Heart left ventricle (tissue), 16 donors: Measurements from ENCODE around the gene WLS. TPM values are rescaled to one million over a fixed set of nuclear protein-coding genes. Genes with fewer than 3 reads are reported as not detected.

Experiments used
- ATAC-seq, 4 donors: fragments of 200-7000 bp; cut with Tn5 transposase; one replicate each; pipeline ENCODE4 v1.9.1; 2020 to 2022; ENCODE audit warnings: moderate library complexity in 4 of 4, mild to moderate bottlenecking in 3 of 4, moderate number of reproducible peaks in 1 of 4
- DNase-seq, 5 donors: peaks; one replicate each; pipeline ENCODE4 v3.0.0-alpha.2; 2020
- H3K27ac ChIP-seq, 12 donors: fragments of 200-600 bp; sonication (generic) in 4 of 12; one replicate each; pipeline versions ENCODE4 v1.5.0 to v1.8.0; 2016 to 2022; ENCODE audit warnings: mild to moderate bottlenecking in 2 of 12
- H3K27me3 ChIP-seq, 9 donors: fragments of 200-600 bp; sonication (generic) in 2 of 9; one replicate each; pipeline versions ENCODE4 v1.5.1 to v1.8.0; 2016 to 2022; ENCODE audit warnings: mild to moderate bottlenecking in 3 of 9
- H3K36me3 ChIP-seq, 9 donors: fragments of 200-600 bp; sonication (generic) in 2 of 9; one replicate each; pipeline versions ENCODE4 v1.5.0 to v1.8.0; 2018 to 2022; ENCODE audit warnings: mild to moderate bottlenecking in 2 of 9
- H3K4me1 ChIP-seq, 12 donors: fragments of 200-600 bp; sonication (generic) in 4 of 12; one replicate each; pipeline versions ENCODE4 v1.5.0 to v1.8.0; 2016 to 2022; ENCODE audit warnings: mild to moderate bottlenecking in 3 of 12
- H3K4me3 ChIP-seq, 12 donors: fragments of 200-600 bp; sonication (generic) in 4 of 12; one replicate each; pipeline versions ENCODE4 v1.5.0 to v1.8.0; 2017 to 2022; ENCODE audit warnings: mild to moderate bottlenecking in 9 of 12, moderate library complexity in 4 of 12
- H3K9me3 ChIP-seq, 12 donors: fragments of 200-600 bp; sonication (generic) in 4 of 12; one replicate each; pipeline versions ENCODE4 v1.5.0 to v1.8.0; 2016 to 2022; ENCODE audit warnings: mild to moderate bottlenecking in 1 of 12
- CTCF ChIP-seq, 12 donors: fragments of 200-600 bp; sonication (generic) in 4 of 12; IDR thresholded peaks; one replicate each; pipeline versions ENCODE4 v1.5.0 to v1.8.0; 2018 to 2022; ENCODE audit warnings: antibody characterized with exemption in 12 of 12, mild to moderate bottlenecking in 5 of 12
- POLR2A ChIP-seq, 2 donors: fragments of 450-650 bp; IDR thresholded peaks; one replicate each; pipeline ENCODE4 v1.6.1; 2017; ENCODE audit warnings: antibody characterized with exemption in 2 of 2, mild to moderate bottlenecking in 2 of 2, moderate library complexity in 2 of 2
- WGBS, 4 donors: extraction: QIAGEN DNeasy Blood & Tissue Kit in 2 of 4; methylation state at CpG; one replicate each; pipeline versions ENCODE4 v1.1.5 to v1.1.7; 2013 to 2018; 5-methylcytosine and 5-hydroxymethylcytosine counted together
- intact Hi-C, 10 donors: fragments of 100-400 bp; cut with DNase I; formaldehyde crosslinking; loops; one replicate each; pipeline versions ENCODE4 v1.11.1 to v1.14.2; 2022
- polyA plus RNA-seq, 2 donors: library from polyadenylated mRNA; stranded (reverse); fragments of 200-250 nt; gene quantifications; one replicate each; pipeline ENCODE4 v1.2.3, GENCODE V29; 2013
- total RNA-seq, 9 donors: library from RNA; depleted of rRNA in 2 of 9; stranded (reverse); fragments of >200 nt in 2 of 9; fragmentation: NEBNext Ultra II Directional in 3 of 9; extraction: Animal tissue kit (Norgen Biotek cat#: 25700) in 3 of 9; gene quantifications; one replicate each; pipeline versions ENCODE4 v1.1.0 to v1.2.4, GENCODE V29; 2016 to 2023
- donor health status: ischemic (EF 13 %, LVEDD 7.1; RV severe dilation, severe dysfunction).
- donor health status: healthy with polysubstance abuse.
- donor health status: DM: no; HTN: yes; CAD: no.
- donor health status: DM: no; HTN: no; CAD: no.
- donor health status: ischemic (EF 25% LVEDD 6.9; RV normal size, moderate dysfunction).
- donor health status: ischemic (EF 25% LVEDD 5.7; RV mildly dilated, moderate dysfunction).
- donor health status: healthy.
- donor health status: DM: yes; HTN: yes; CAD: no.
- donor health status: ischemic (EF 35%, LVEDD 5.7; RV mildly dilated, moderate dysfunction).
- donor health status: nonischemic (EF 11% LVEDD 7.7; RV severe dilation, severe dysfunction).
- donor health status: DM: yes; HTN: yes; CAD: no.
- donor health status: PGD.
- donor health status: ischemic (EF 29% LVEDD 5.4; RV normal size, mild dysfunction).
- donor health status: nonischemic (EF 23%, LVEDD 6.1; RV moderate dilation, normal function).

Gene WLS
- total and polyA plus RNA-seq, 11 donors: 36.5 to 115 (median 101) TPM

DNA sequence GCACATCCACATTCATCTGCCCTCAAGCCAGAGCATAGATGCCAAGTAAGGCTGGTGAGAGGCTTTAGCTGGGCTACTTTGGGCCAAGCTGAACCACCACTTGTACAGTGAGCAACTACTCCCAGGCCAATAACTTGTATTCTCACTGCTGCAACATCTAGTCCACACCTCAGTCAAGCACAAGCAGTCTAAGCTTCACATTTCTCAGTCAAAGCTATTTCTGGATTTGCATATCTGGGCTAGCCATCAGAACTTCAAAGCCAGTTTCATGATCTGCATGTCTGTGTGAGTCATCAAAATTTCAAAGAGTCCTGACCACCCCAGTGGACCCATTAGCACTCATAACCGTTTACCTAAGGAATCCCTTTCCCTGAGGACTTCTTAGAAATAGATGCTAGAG lies 104.2 kb downstream of the WLS start:
- Histone ChIP-seq H3K4me3 (no peak overlapping the region), H3K27me3 (no peaks in the 10 kb centered on the region), H3K27ac (peak overlapping the region in 6 of 12 donors; percentile 1 to 61 (median 20)), H3K36me3 (peaks cover 0 to 70% (median 30%) of the 10 kb centered on the region in 9 donors), H3K9me3 (no peaks in the 10 kb centered on the region), H3K4me1 (peaks cover 0 to 17% (median 2%) of the 10 kb centered on the region in 12 donors)
- TF ChIP-seq CTCF (IDR thresholded peaks at IDR 0.05) (no peak), POLR2A (IDR thresholded peaks at IDR 0.05) (no peak)
- no peak for DNase-seq
- 19 to 55% (median 36%) methylated on average over 1 of the region's 1 CpG for WGBS, 4 donors
- intact Hi-C loops: no loop called here
- ATAC-seq: peak; percentile 19 to 59 (median 38)

DNA sequence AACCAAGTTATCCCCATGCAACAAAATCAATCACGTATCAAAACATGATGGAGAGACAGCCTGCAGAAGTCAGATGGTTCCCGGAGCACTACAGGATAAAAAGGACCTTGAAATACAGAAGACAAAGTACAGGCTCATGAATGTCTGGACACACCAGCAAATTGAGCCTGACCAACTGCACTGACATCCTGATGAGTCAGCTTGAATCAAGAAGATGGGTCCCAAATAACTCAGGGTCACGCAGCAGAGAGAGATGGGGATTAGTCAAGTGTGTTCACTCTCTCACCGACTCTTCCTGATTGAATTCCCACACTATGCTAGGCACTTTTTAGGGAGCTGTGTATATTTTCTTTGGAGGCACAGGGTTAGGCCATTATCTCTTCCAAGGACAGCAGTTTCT lies 110.8 kb downstream of the WLS start:
- H3K27me3 ChIP-seq: no peaks in the 10 kb centered on the region
- H3K27ac ChIP-seq: peak overlapping the region in 1 of 12 donors; percentile 39
- 57 to 81% (median 66%) methylated on average over 4 of the region's 4 CpGs for WGBS, 4 donors
- H3K4me1 ChIP-seq: peaks cover 0 to 11% (median 0%) of the 10 kb centered on the region in 12 donors
- DNase-seq (no peak), ATAC-seq (no peak)
- intact Hi-C loops: loop anchor here in 7 of 10 donors (2.0 to 5.0 kb wide), 7 partner anchors 46 to 221 kb away; partner anchors contain the start of gene WLS (in 5 of the 7)
- TF ChIP-seq POLR2A (IDR thresholded peaks at IDR 0.05): no peak
- no peak for TF ChIP-seq CTCF (IDR thresholded peaks at IDR 0.05)
- H3K36me3 ChIP-seq: peaks cover 0 to 51% (median 9%) of the 10 kb centered on the region in 9 donors
- no peak overlapping the region for H3K4me3 ChIP-seq
- H3K9me3 ChIP-seq: no peaks in the 10 kb centered on the region

- TF ChIP-seq POLR2A (IDR thresholded peaks at IDR 0.05): no peak
- peak; percentile 75 to 90 (median 85) for TF ChIP-seq CTCF (IDR thresholded peaks at IDR 0.05)
- H3K27ac ChIP-seq: peak overlapping the region in 1 of 12 donors; percentile 39
Observed at GRCh38 chr1:68120136-68120791, 112.1 kb downstream of the WLS start.

GRCh38 chr1:68119445-68119844 lies 112.9 kb downstream of the WLS start:
- ATAC-seq (no peak), DNase-seq (no peak)
- TF ChIP-seq POLR2A (IDR thresholded peaks at IDR 0.05): no peak
- no peak for TF ChIP-seq CTCF (IDR thresholded peaks at IDR 0.05)
- no peaks in the 10 kb centered on the region for H3K9me3 ChIP-seq
- peaks cover 0 to 31% (median 5%) of the 10 kb centered on the region in 9 donors for H3K36me3 ChIP-seq
- no peak overlapping the region for H3K4me3 ChIP-seq
- no peaks in the 10 kb centered on the region for H3K27me3 ChIP-seq
- WGBS, 4 donors: 87 to 93% (median 91%) methylated on average over 4 of the region's 4 CpGs
- intact Hi-C loops: loop anchor here in 9 of 10 donors (5.0 to 10.0 kb wide), 11 partner anchors 203 to 1618 kb away; partner anchors contain the start of gene RPE65 (in 2 of the 9)
- no peak overlapping the region for H3K27ac ChIP-seq
- H3K4me1 ChIP-seq: peaks cover 0 to 11% (median 0%) of the 10 kb centered on the region in 12 donors

More at GRCh38 chr1:68120136-68120791, 112.1 kb downstream of the WLS start:
- intact Hi-C loops: loop anchor here in 8 of 10 donors (1.0 to 5.0 kb wide), 9 partner anchors 47 to 223 kb away; partner anchors contain the start of gene WLS (in 5 of the 8)
- Histone ChIP-seq H3K36me3 (peaks cover 0 to 39% (median 9%) of the 10 kb centered on the region in 9 donors), H3K4me1 (peaks cover 0 to 11% (median 0%) of the 10 kb centered on the region in 12 donors), H3K27me3 (no peaks in the 10 kb centered on the region), H3K9me3 (no peaks in the 10 kb centered on the region), H3K4me3 (no peak overlapping the region)
- ATAC-seq: peak; percentile 34 to 69 (median 64)
- 39 to 49% (median 46%) methylated on average over 7 of the region's 7 CpGs for WGBS, 4 donors
- DNase-seq: peak in 1 of 5 donors; percentile 45
